Right lobe of liver (tissue), 4 donors: ENCODE results near the gene SERINC5.

Experiments used
- CTCF ChIP-seq, 4 donors: fragments of 200-600 bp in 3 of 4; fragments of 450-650 bp in 1 of 4; IDR thresholded peaks; one replicate each; pipeline versions ENCODE4 v1.5.1 to v1.8.0; 2016 to 2022; ENCODE audit warnings: antibody characterized with exemption in 4 of 4, mild to moderate bottlenecking in 2 of 4
- POLR2A ChIP-seq: fragments of 450-650 bp; IDR thresholded peaks from one replicate; pipeline ENCODE4 v1.6.1; 2017; ENCODE audit warnings: antibody characterized with exemption, mild to moderate bottlenecking
- donor health status: DM: no; HTN: no; CAD: no.
- donor health status: DM: no; HTN: no; CAD: no.
- donor health status: DM: no; HTN: yes; CAD: no.

GRCh38 chr5:80077051-80077714 lies 178.7 kb downstream of the SERINC5 start:
- no peak for TF ChIP-seq CTCF (IDR thresholded peaks at IDR 0.05)
- TF ChIP-seq POLR2A, result no peak
